Neuronal stem cell (in vitro differentiated cells): ENCODE results near the gene LRRC73.
"Not testable (repeated sequence)": the region's sequence is repeated elsewhere in the genome, so short reads cannot be mapped to it uniquely, and the experiment has no call there.

Source experiments
- DNase-seq: peaks from one replicate; pipeline ENCODE4 v3.0.0-alpha.2; 2013; ENCODE audit warnings: low spot score
- H2AFZ ChIP-seq: one replicate; pipeline ENCODE4 v1.6.1; 2013; ENCODE audit warnings: mild to moderate bottlenecking, low read length, inconsistent platforms
- H2AK5ac ChIP-seq: 2 replicates; pipeline ENCODE4 v1.6.1; 2013; ENCODE audit warnings: low read depth, mild to moderate bottlenecking, inconsistent platforms, low read length, moderate library complexity, mixed read lengths
- H2BK120ac ChIP-seq: 2 replicates; pipeline ENCODE4 v1.6.1; 2013; ENCODE audit warnings: low read depth, mild to moderate bottlenecking, inconsistent platforms, low read length, moderate library complexity, mixed read lengths
- H2BK12ac ChIP-seq: one replicate; pipeline ENCODE4 v1.6.1; 2013; ENCODE audit warnings: low read length, inconsistent platforms
- H2BK15ac ChIP-seq: 2 replicates; pipeline ENCODE4 v1.6.1; 2013; ENCODE audit warnings: mild to moderate bottlenecking, low read length, inconsistent platforms, mixed read lengths
- H2BK5ac ChIP-seq: one replicate; pipeline ENCODE4 v1.6.1; 2013; ENCODE audit warnings: inconsistent platforms, mild to moderate bottlenecking, low read length, moderate library complexity
- H3K14ac ChIP-seq: one replicate; pipeline ENCODE4 v1.6.1; 2013; ENCODE audit warnings: low read length, inconsistent platforms
- H3K18ac ChIP-seq: 2 replicates; pipeline ENCODE4 v1.6.1; 2013; ENCODE audit warnings: low read length, inconsistent platforms
- H3K23ac ChIP-seq: 2 replicates; pipeline ENCODE4 v1.6.1; 2013; ENCODE audit warnings: low read depth, mild to moderate bottlenecking, mixed read lengths, low read length, inconsistent platforms; ENCODE audit not compliant: poor library complexity
- H3K27ac ChIP-seq: replicated peaks from 3 replicates; pipeline ENCODE4 v1.5.1; 2013; ENCODE audit warnings: low read length, inconsistent platforms
- H3K27me3 ChIP-seq, 3 experiments: 2 replicates each; pipeline ENCODE4 v1.6.1; 2013; ENCODE audit warnings: low read length in 3 of 3, mild to moderate bottlenecking in 2 of 3, inconsistent platforms in 1 of 3, low read depth in 1 of 3, mixed read lengths in 1 of 3, moderate library complexity in 1 of 3; ENCODE audit not compliant: control insufficient read depth in 3 of 3, insufficient read depth in 3 of 3
- H3K36me3 ChIP-seq, 2 donors: replicated peaks in 1 of 2; 2 replicates each; pipeline ENCODE4 v1.6.1; 2013; ENCODE audit warnings: low read length in 2 of 2; ENCODE audit not compliant: control insufficient read depth in 2 of 2, insufficient read depth in 2 of 2
- H3K4ac ChIP-seq: 2 replicates; pipeline ENCODE4 v1.6.1; 2013; ENCODE audit warnings: inconsistent platforms, mild to moderate bottlenecking, low read length, moderate library complexity
- H3K4me1 ChIP-seq, 2 donors: 1 replicate in 1 of 2; 2 replicates in 1 of 2; pipeline ENCODE4 v1.6.1; 2013; ENCODE audit warnings: low read length in 2 of 2, low read depth in 1 of 2; ENCODE audit not compliant: control insufficient read depth in 2 of 2, insufficient read depth in 1 of 2
- H3K4me2 ChIP-seq: one replicate; pipeline ENCODE4 v1.6.1; 2013; ENCODE audit warnings: mild to moderate bottlenecking, low read length, inconsistent platforms; ENCODE audit not compliant: insufficient read depth, poor library complexity, severe bottlenecking
- H3K4me3 ChIP-seq, 2 donors: 2 replicates each; pipeline ENCODE4 v1.5.1; 2013; ENCODE audit warnings: low read length in 2 of 2, mild to moderate bottlenecking in 2 of 2, inconsistent platforms in 1 of 2, moderate library complexity in 1 of 2
- H3K79me1 ChIP-seq: one replicate; pipeline ENCODE4 v1.6.1; 2013; ENCODE audit warnings: low read depth, mild to moderate bottlenecking, inconsistent platforms, low read length, moderate library complexity
- H3K9ac ChIP-seq: one replicate; pipeline ENCODE4 v1.6.1; 2013; ENCODE audit warnings: mild to moderate bottlenecking, low read depth, low read length, inconsistent platforms; ENCODE audit not compliant: poor library complexity
- H3K9me3 ChIP-seq, 2 donors: replicated peaks in 1 of 2; 2 replicates each; pipeline versions ENCODE3 to v1.6.1; 2013; ENCODE audit warnings: low read length in 2 of 2, mild to moderate bottlenecking in 2 of 2, inconsistent platforms in 1 of 2, low read depth in 1 of 2, mixed read lengths in 1 of 2, moderate library complexity in 1 of 2; ENCODE audit not compliant: control insufficient read depth in 2 of 2, insufficient read depth in 1 of 2
- H4K8ac ChIP-seq: one replicate; pipeline ENCODE4 v1.6.1; 2013; ENCODE audit warnings: low read depth, mild to moderate bottlenecking, inconsistent platforms, low read length, moderate library complexity
- H4K91ac ChIP-seq: one replicate; pipeline ENCODE4 v1.6.1; 2013; ENCODE audit warnings: low read length, low read depth, mild to moderate bottlenecking, inconsistent platforms; ENCODE audit not compliant: poor library complexity
- WGBS, 2 donors: extraction: QIAGEN DNeasy Blood & Tissue Kit; methylation state at CpG; one replicate each; pipeline ENCODE4 v1.1.7; 2013; ENCODE audit warnings: missing lambda C conversion rate in 2 of 2, mixed read lengths in 1 of 2; ENCODE audit not compliant: insufficient read length in 2 of 2, insufficient replicate concordance in 1 of 2; ENCODE audit errors: extremely low coverage in 2 of 2; 5-methylcytosine and 5-hydroxymethylcytosine counted together

Gene LRRC73

GRCh38 chr6:43468240-43468639 is 41.9 kb downstream of the LRRC73 start:
- Histone ChIP-seq H3K14ac (no peak overlapping the region), H3K27me3 (peaks cover 0 to 26% (median 0%) of the 10 kb centered on the region in 3 experiments), H3K9ac (no peak overlapping the region), H3K9me3 (peaks cover 0 to 2% of the 10 kb centered on the region in 2 donors), H3K36me3 (no peaks in the 10 kb centered on the region), H3K4me3 (no peak overlapping the region), H3K4ac (no peak overlapping the region), H4K8ac (no peak overlapping the region), H4K91ac (no peak overlapping the region), H3K27ac (no peak overlapping the region), H3K4me1 (peaks cover 9% of the 10 kb centered on the region in 2 donors), H3K18ac (no peak overlapping the region), H2BK5ac (no peak overlapping the region), H2AFZ (peak overlapping the region; percentile 86), H3K23ac (no peak overlapping the region), H3K79me1 (no peaks in the 10 kb centered on the region), H2BK12ac (no peak overlapping the region), H3K4me2 (no peak overlapping the region), H2BK120ac (no peak overlapping the region), H2AK5ac (no peak overlapping the region), H2BK15ac (no peak overlapping the region)
- WGBS, 2 donors = no CpG with 5 or more reads among the region's 4 CpGs
- DNase-seq = no peak

GRCh38 chr6:43467752-43468151 is 42.4 kb downstream of the LRRC73 start:
- WGBS, 2 donors = no CpG with 5 or more reads among the region's 4 CpGs
- no peak overlapping the region for H4K8ac ChIP-seq
- H3K23ac ChIP-seq = no peak overlapping the region
- H2AK5ac ChIP-seq = no peak overlapping the region
- H2BK15ac ChIP-seq = no peak overlapping the region
- H3K9me3 ChIP-seq = peaks cover 0 to 2% of the 10 kb centered on the region in 2 donors
- H3K27me3 ChIP-seq = peaks cover 0 to 30% (median 0%) of the 10 kb centered on the region in 3 experiments
- H3K4me3 ChIP-seq = no peak overlapping the region
- no peak overlapping the region for H3K18ac ChIP-seq
- no peak overlapping the region for H3K27ac ChIP-seq
- H3K4me1 ChIP-seq = peaks cover 9% of the 10 kb centered on the region in 2 donors
- no peaks in the 10 kb centered on the region for H3K79me1 ChIP-seq
- H3K36me3 ChIP-seq = no peaks in the 10 kb centered on the region
- H3K9ac ChIP-seq = no peak overlapping the region
- H2BK5ac ChIP-seq = no peak overlapping the region
- no peak overlapping the region for H3K4me2 ChIP-seq
- H4K91ac ChIP-seq = no peak overlapping the region
- H3K14ac ChIP-seq = no peak overlapping the region
- H3K4ac ChIP-seq = no peak overlapping the region
- H2BK12ac ChIP-seq = no peak overlapping the region
- peak overlapping the region; percentile 23 for H2AFZ ChIP-seq
- DNase-seq = no peak
- no peak overlapping the region for H2BK120ac ChIP-seq

GRCh38 chr6:43467265-43467664 is 42.9 kb downstream of the LRRC73 start:
- not testable (repeated sequence) for H3K4ac ChIP-seq
- WGBS, 2 donors = no CpG with 5 or more reads among the region's 5 CpGs

GRCh38 chr6:43465948-43466347 is 44.2 kb downstream of the LRRC73 start:
- H3K4me1 ChIP-seq = peaks cover 9% of the 10 kb centered on the region in 2 donors
- H2AK5ac ChIP-seq = no peak overlapping the region
- H3K79me1 ChIP-seq = no peaks in the 10 kb centered on the region
- no peak for DNase-seq
- no peak overlapping the region for H2BK120ac ChIP-seq
- H2AFZ ChIP-seq = no peak overlapping the region
- peaks cover 0 to 34% (median 0%) of the 10 kb centered on the region in 3 experiments for H3K27me3 ChIP-seq
- no peak overlapping the region for H3K4me2 ChIP-seq
- WGBS, 2 donors = no CpG with 5 or more reads among the region's 2 CpGs
- no peak overlapping the region for H3K9ac ChIP-seq
- peaks cover 0 to 2% of the 10 kb centered on the region in 2 donors for H3K9me3 ChIP-seq
- no peak overlapping the region for H4K91ac ChIP-seq
- H4K8ac ChIP-seq = no peak overlapping the region
- no peak overlapping the region for H3K23ac ChIP-seq
- no peak overlapping the region for H2BK5ac ChIP-seq
- no peak overlapping the region for H3K18ac ChIP-seq
- no peak overlapping the region for H3K4me3 ChIP-seq
- H2BK15ac ChIP-seq = no peak overlapping the region
- H2BK12ac ChIP-seq = no peak overlapping the region
- H3K4ac ChIP-seq = no peak overlapping the region
- no peak overlapping the region for H3K14ac ChIP-seq
- H3K27ac ChIP-seq = no peak overlapping the region
- no peaks in the 10 kb centered on the region for H3K36me3 ChIP-seq

More at GRCh38 chr6:43467265-43467664, 42.9 kb downstream of the LRRC73 start:
- not testable (repeated sequence) for H3K23ac ChIP-seq, H2BK15ac ChIP-seq, H2AK5ac ChIP-seq, H3K27ac ChIP-seq, H2BK120ac ChIP-seq, H2BK12ac ChIP-seq, H3K9ac ChIP-seq, H2BK5ac ChIP-seq, H3K4me3 ChIP-seq, H3K36me3 ChIP-seq, H3K4me1 ChIP-seq, H4K91ac ChIP-seq, H3K18ac ChIP-seq, DNase-seq, H3K14ac ChIP-seq, H3K4me2 ChIP-seq, H4K8ac ChIP-seq, H3K9me3 ChIP-seq, H3K79me1 ChIP-seq
- Histone ChIP-seq H2AFZ (peak overlapping the region; percentile 64), H3K27me3 (peaks cover 0 to 34% (median 0%) of the 10 kb centered on the region in 3 experiments)
